Ectodermal cell (in vitro differentiated cells): ENCODE results near the gene FGD3.

Source experiments
- H3K27ac ChIP-seq: 2 replicates; pipeline ENCODE4 v1.7.0; 2013; ENCODE audit warnings: mild to moderate bottlenecking, low read depth, low read length; ENCODE audit not compliant: insufficient read depth, poor library complexity, severe bottlenecking
- H3K27me3 ChIP-seq: 2 replicates; pipeline ENCODE4 v1.7.0; 2013; ENCODE audit warnings: mild to moderate bottlenecking, low read length; ENCODE audit not compliant: insufficient read depth, control insufficient read depth, poor library complexity, severe bottlenecking
- H3K36me3 ChIP-seq: one replicate; pipeline ENCODE4 v1.7.0; 2013; ENCODE audit warnings: low read length; ENCODE audit not compliant: control insufficient read depth, insufficient read depth
- H3K4me1 ChIP-seq: one replicate; pipeline ENCODE4 v1.7.0; 2013; ENCODE audit warnings: low read length; ENCODE audit not compliant: control insufficient read depth, insufficient read depth
- H3K4me3 ChIP-seq: 2 replicates; pipeline ENCODE4 v1.7.0; 2013; ENCODE audit warnings: low read depth, low read length, control low read depth; ENCODE audit not compliant: insufficient read depth
- H3K9me3 ChIP-seq: 2 replicates; pipeline ENCODE4 v1.7.0; 2013; ENCODE audit warnings: mild to moderate bottlenecking, low read length, moderate library complexity; ENCODE audit not compliant: control insufficient read depth
- WGBS, 2 experiments: methylation state at CpG; one replicate each; pipeline ENCODE4 v1.1.7; 2013; ENCODE audit warnings: missing lambda C conversion rate in 2 of 2; 5-methylcytosine and 5-hydroxymethylcytosine counted together

The FGD3 gene

GRCh38 chr9:92942688-92943616, 4.4 kb upstream of the FGD3 start:
- Histone ChIP-seq H3K27ac (no peak overlapping the region), H3K4me3 (no peak overlapping the region), H3K9me3 (no peaks in the 10 kb centered on the region), H3K4me1 (peaks cover 7% of the 10 kb centered on the region), H3K27me3 (peaks cover 6% of the 10 kb centered on the region), H3K36me3 (no peaks in the 10 kb centered on the region)
- 92 to 95% methylated on average over 9 to 10 of the region's 10 CpGs for WGBS, 2 experiments

GRCh38 chr9:92944921-92945320, 2.4 kb upstream of the FGD3 start:
- Histone ChIP-seq H3K36me3 (no peaks in the 10 kb centered on the region), H3K27ac (no peak overlapping the region), H3K4me1 (peaks cover 12% of the 10 kb centered on the region), H3K4me3 (no peak overlapping the region), H3K9me3 (no peaks in the 10 kb centered on the region), H3K27me3 (peaks cover 8% of the 10 kb centered on the region)
- WGBS, 2 experiments = 94 to 95% methylated on average over 8 of the region's 8 CpGs

GRCh38 chr9:92945796-92946195, 1.5 kb upstream of the FGD3 start:
- Histone ChIP-seq H3K27me3 (peaks cover 8% of the 10 kb centered on the region), H3K27ac (no peak overlapping the region), H3K36me3 (no peaks in the 10 kb centered on the region), H3K4me3 (no peak overlapping the region), H3K9me3 (no peaks in the 10 kb centered on the region), H3K4me1 (peaks cover 12% of the 10 kb centered on the region)
- WGBS, 2 experiments = 91 to 95% methylated on average over 8 of the region's 8 CpGs

DNA sequence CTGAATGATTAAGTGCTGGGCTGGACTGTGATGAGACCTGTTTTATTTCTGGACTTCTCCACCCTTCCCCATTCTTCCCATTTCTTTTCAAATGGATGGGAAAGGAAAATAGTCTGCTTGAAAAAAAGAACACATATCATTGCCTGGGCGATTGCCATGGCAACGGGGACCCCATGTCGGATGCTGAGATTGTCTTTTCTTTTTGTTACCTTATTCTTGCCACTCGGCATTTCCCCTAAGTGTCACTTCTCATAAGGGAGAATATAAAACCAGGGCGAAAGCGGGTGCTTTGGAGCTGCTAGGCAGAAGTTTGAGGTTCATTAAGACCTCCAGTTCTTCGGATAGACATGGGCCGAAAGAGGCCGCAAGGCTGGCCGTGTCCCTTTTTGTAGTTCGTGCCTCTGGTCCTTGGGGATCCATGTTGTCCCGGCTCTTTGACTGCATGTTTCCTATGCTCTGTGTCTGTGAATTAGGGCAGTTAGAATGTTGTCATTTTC, 763 bp downstream of the FGD3 start:
- peak overlapping the region; percentile 28 for H3K4me3 ChIP-seq
- H3K27ac ChIP-seq = no peak overlapping the region
- H3K27me3 ChIP-seq = peaks cover 8% of the 10 kb centered on the region
- H3K36me3 ChIP-seq = no peaks in the 10 kb centered on the region
- peaks cover 12% of the 10 kb centered on the region for H3K4me1 ChIP-seq
- H3K9me3 ChIP-seq = no peaks in the 10 kb centered on the region
- 86 to 94% methylated on average over 12 of the region's 12 CpGs for WGBS, 2 experiments

DNA sequence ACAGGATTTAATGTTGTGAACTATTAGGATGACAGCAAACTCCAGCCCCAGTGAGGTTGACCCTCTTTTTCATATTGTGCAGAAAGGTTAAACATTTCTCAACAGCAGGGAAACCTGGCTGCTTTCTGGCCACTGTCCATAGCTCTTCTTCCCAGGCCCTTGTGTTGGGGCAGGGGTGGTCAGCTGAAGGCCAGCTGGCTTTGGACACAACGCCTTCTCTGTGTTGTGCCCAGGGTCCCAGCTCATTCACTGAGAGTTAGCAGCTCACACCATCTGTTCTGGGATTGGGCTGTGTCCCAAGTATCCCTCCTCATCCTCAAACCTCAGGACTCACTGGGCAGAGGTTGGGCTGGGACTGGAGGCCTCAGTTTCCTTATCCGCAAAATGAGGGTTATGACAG, 1.3 kb downstream of the FGD3 start:
- Histone ChIP-seq H3K4me1 (peaks cover 12% of the 10 kb centered on the region), H3K4me3 (no peak overlapping the region), H3K36me3 (no peaks in the 10 kb centered on the region), H3K27ac (no peak overlapping the region), H3K27me3 (peaks cover 8% of the 10 kb centered on the region), H3K9me3 (no peaks in the 10 kb centered on the region)
- WGBS, 2 experiments = 89 to 97% methylated on average over 2 of the region's 2 CpGs

- Histone ChIP-seq H3K36me3 (no peaks in the 10 kb centered on the region), H3K27me3 (peaks cover 8% of the 10 kb centered on the region), H3K27ac (no peak overlapping the region), H3K9me3 (no peaks in the 10 kb centered on the region), H3K4me3 (no peak overlapping the region), H3K4me1 (peaks cover 12% of the 10 kb centered on the region)
- 93 to 95% methylated on average over 11 of the region's 11 CpGs for WGBS, 2 experiments
Observed at GRCh38 chr9:92949266-92949982, 2.1 kb downstream of the FGD3 start.

DNA sequence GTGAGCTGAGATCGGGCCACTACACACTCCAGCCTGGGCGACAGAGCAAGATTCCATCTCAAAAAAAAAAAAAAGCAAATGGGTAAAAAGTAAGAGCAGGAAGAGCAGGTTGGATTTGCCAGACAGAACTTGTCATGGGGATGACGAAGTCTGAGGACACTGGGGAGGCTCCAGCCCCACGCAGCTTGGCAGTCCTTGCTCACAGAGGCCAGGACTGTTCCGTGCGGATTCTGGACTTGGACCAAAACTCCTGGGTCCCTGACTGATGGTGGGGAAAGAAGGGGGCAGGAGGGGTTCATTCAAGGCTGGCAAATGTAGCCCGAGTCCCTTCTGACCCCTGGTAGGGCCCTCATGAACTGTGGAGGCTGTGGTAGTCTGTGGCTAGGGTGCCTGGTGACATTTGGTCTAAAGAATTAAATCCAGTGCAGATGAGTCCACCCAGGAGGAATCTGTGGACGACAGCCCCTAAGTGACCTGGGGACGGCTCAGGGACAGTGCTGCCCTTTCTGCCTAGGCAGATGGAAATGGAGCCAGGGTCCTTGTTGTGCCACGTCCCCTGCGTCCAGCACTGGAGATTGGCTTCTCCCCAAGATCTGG, 3.1 kb downstream of the FGD3 start:
- Histone ChIP-seq H3K27ac (no peak overlapping the region), H3K4me3 (no peak overlapping the region)
- 91 to 95% methylated on average over 11 of the region's 11 CpGs for WGBS, 2 experiments

DNA sequence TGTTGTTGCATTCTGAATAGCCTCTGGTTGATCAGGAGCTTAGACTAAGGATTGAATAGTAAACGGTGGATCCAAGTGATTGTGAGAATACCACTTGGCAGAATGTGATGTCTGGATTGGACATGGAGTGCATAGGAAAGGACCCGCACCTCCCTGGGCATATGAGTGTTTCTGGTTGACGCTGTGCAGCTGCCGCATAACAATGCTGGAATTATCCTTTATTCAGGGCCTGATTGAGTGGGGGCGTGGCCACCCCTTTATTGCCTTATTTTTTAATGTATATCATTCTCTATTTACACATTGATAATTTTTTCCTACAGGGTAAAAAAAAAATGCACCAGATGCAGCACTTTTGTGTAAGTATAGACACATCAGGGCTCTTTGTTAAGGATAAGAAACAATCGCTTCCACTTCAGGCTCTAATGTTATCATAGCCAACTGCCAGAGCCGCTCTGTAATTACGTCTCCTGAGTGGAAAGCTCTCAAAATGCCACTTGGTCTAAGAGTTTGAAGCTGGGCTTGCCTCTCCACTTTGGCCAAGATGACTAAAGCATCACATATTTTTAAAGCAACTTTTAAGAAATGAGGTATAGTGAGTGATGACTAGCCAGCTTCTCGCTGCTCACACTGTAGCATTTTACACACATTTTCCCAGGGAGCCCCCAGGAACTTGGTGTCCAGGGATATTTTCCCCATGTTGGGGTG, 5.7 kb downstream of the FGD3 start:
- Histone ChIP-seq H3K4me3 (no peak overlapping the region), H3K36me3 (no peaks in the 10 kb centered on the region), H3K27me3 (peaks cover 1% of the 10 kb centered on the region), H3K9me3 (no peaks in the 10 kb centered on the region), H3K4me1 (peaks cover 4% of the 10 kb centered on the region), H3K27ac (no peak overlapping the region)
- WGBS, 2 experiments = 85 to 86% methylated on average over 8 to 9 of the region's 9 CpGs

More for the DNA sequence above, 3.1 kb downstream of the FGD3 start:
- H3K36me3 ChIP-seq = no peaks in the 10 kb centered on the region
- H3K4me1 ChIP-seq = peaks cover 12% of the 10 kb centered on the region
- no peaks in the 10 kb centered on the region for H3K9me3 ChIP-seq
- peaks cover 8% of the 10 kb centered on the region for H3K27me3 ChIP-seq

- no peaks in the 10 kb centered on the region for H3K4me1 ChIP-seq
- no peak overlapping the region for H3K27ac ChIP-seq
- 83 to 87% methylated on average over 10 of the region's 10 CpGs for WGBS, 2 experiments
Observed at GRCh38 chr9:92954049-92954861, 6.9 kb downstream of the FGD3 start.

More at GRCh38 chr9:92954049-92954861, 6.9 kb downstream of the FGD3 start:
- Histone ChIP-seq H3K9me3 (no peaks in the 10 kb centered on the region), H3K36me3 (no peaks in the 10 kb centered on the region), H3K4me3 (no peak overlapping the region), H3K27me3 (no peaks in the 10 kb centered on the region)
